ENCODE measurements around the gene ECI2.

GRCh38 chr6:4134841-4135664, at the start of gene ECI2:
- no peak for TF ChIP-seq SMC3 (IDR thresholded peaks at IDR 0.05)
- TF ChIP-seq CTCF (IDR thresholded peaks at IDR 0.05): no peak
- peak; percentile 65 for TF ChIP-seq POLR2A (IDR thresholded peaks at IDR 0.05; ENCODE audit: low read length)
- no peak for TF ChIP-seq CBX8 (IDR thresholded peaks at IDR 0.05)
- TF ChIP-seq EP300 (IDR thresholded peaks at IDR 0.05): no peak
- TF ChIP-seq TP53 (CRISPR knock-in tag; IDR thresholded peaks at IDR 0.05): no peak
- TF ChIP-seq BHLHE40 (IDR thresholded peaks at IDR 0.05; ENCODE audit: low read depth, low read length): no peak
- TF ChIP-seq ZSCAN20 (CRISPR knock-in tag; IDR thresholded peaks at IDR 0.05): no peak

All from A549 (cell line).